ENCODE data around the gene WNT5A. TPM values are rescaled to one million over a fixed set of nuclear protein-coding genes. Genes with fewer than 3 reads are reported as not detected.

Gene WNT5A
- total and polyA plus RNA-seq, 2 experiments from 2014 or later: 31.6 to 129 TPM

DNA sequence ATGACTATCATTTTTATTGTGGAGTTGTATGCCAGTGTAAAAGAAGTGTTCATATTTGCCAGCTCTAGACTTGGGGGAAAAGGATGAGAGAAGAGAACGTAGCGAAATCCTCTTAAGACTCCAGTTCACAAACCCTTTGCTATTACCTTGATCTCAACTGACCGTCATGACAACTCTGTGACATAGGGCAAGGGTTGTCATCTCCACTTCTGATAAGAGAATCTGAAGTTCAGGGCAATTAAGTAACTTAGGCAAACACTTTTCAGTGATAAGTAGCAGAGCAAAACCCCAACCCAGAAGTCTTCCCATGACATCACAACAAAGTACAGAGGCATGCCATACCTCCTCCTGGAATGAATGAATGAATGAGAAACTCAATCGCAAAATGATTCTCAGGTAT, 40.3 kb upstream of the WNT5A start:
- no peaks in the 10 kb centered on the region for H3K36me3 ChIP-seq (replicated peaks; ENCODE audit: insufficient read depth, low read depth)
- no peaks in the 10 kb centered on the region for H3K27me3 ChIP-seq
- H3K79me2 ChIP-seq: no peaks in the 10 kb centered on the region
- no peaks in the 10 kb centered on the region for H3K9me3 ChIP-seq (ENCODE audit: low read depth)
- H2AFZ ChIP-seq: no peak overlapping the region
- H4K20me1 ChIP-seq (ENCODE audit: insufficient read depth, poor library complexity, severe bottlenecking): no peaks in the 10 kb centered on the region
- H3K4me3 ChIP-seq: no peak overlapping the region
- 58% methylated on average over 4 of the region's 4 CpGs for WGBS (ENCODE audit: low lambda C conversion rate, missing lambda C conversion rate)
- peak overlapping the region; percentile 82 for H3K27ac ChIP-seq
- H3K4me1 ChIP-seq (ENCODE audit: insufficient read depth): peaks cover 13% of the 10 kb centered on the region
- DNase-seq (ENCODE audit: low spot score): peak; percentile 54
- H3K4me2 ChIP-seq: peak overlapping the region; percentile 4
- TF ChIP-seq EZH2phosphoT487 (IDR thresholded peaks at IDR 0.05; ENCODE audit: low read depth, severe bottlenecking, unreplicated experiment): no peak
- no peak for TF ChIP-seq EZH2 (IDR thresholded peaks at IDR 0.05; ENCODE audit: borderline replicate concordance)
- TF ChIP-seq, protein P1, sequence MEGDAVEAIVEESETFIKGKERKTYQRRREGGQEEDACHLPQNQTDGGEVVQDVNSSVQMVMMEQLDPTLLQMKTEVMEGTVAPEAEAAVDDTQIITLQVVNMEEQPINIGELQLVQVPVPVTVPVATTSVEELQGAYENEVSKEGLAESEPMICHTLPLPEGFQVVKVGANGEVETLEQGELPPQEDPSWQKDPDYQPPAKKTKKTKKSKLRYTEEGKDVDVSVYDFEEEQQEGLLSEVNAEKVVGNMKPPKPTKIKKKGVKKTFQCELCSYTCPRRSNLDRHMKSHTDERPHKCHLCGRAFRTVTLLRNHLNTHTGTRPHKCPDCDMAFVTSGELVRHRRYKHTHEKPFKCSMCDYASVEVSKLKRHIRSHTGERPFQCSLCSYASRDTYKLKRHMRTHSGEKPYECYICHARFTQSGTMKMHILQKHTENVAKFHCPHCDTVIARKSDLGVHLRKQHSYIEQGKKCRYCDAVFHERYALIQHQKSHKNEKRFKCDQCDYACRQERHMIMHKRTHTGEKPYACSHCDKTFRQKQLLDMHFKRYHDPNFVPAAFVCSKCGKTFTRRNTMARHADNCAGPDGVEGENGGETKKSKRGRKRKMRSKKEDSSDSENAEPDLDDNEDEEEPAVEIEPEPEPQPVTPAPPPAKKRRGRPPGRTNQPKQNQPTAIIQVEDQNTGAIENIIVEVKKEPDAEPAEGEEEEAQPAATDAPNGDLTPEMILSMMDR (IDR thresholded peaks at IDR 0.05; ENCODE audit: poor library complexity): no peak
- no peaks in the 10 kb centered on the region for H3K9me2 ChIP-seq (replicated peaks; ENCODE audit: insufficient read depth)

DNA sequence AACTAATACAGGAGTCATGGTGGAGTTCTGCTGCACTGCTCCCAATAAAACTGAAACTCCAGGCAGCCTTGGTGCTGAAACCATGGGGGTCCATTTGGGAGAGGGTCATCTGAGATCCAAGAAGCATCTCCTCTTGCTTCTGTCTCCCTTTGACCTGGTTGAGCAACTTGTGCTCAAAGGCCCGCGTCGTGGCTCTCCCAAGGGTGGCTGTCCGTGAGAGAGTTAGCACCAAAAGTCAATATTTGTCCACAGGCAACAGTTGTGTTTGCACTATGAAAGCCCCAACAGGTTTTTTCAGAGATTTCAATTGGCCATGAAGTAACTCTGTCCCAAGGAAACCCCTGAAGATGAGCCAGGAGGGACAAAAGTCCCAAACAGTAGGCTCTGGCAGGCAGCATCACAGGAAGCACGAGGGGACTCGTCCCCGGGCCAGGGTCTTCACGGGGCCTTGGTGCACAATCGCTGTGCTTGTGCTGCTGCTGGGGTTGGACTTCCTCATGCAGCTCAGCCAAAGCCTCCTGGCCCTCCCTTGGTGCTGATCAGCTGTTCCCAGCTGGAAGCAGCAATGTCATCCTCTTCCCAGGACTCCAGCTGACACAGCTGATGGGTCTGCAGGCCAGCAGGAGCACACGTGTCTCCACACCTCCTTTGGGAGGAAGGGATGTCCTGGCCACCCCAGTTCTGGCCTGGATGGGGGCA, 39.4 kb upstream of the WNT5A start:
- H3K9me2 ChIP-seq (replicated peaks; ENCODE audit: insufficient read depth): no peaks in the 10 kb centered on the region
- peaks cover 17% of the 10 kb centered on the region for H3K4me1 ChIP-seq (ENCODE audit: insufficient read depth)
- no peaks in the 10 kb centered on the region for H3K79me2 ChIP-seq
- H3K4me2 ChIP-seq: peak overlapping the region; percentile 4
- TF ChIP-seq EZH2 (IDR thresholded peaks at IDR 0.05; ENCODE audit: borderline replicate concordance): no peak
- TF ChIP-seq, protein P1 (IDR thresholded peaks at IDR 0.05; ENCODE audit: poor library complexity): no peak
- no peak for TF ChIP-seq EZH2phosphoT487 (IDR thresholded peaks at IDR 0.05; ENCODE audit: low read depth, severe bottlenecking, unreplicated experiment)
- no peaks in the 10 kb centered on the region for H4K20me1 ChIP-seq (ENCODE audit: insufficient read depth, poor library complexity, severe bottlenecking)
- H3K4me3 ChIP-seq: no peak overlapping the region
- no peaks in the 10 kb centered on the region for H3K9me3 ChIP-seq (ENCODE audit: low read depth)
- no peaks in the 10 kb centered on the region for H3K27me3 ChIP-seq
- WGBS (ENCODE audit: low lambda C conversion rate, missing lambda C conversion rate): 59% methylated on average over 10 of the region's 10 CpGs
- H3K27ac ChIP-seq: peak overlapping the region; percentile 82
- DNase-seq (ENCODE audit: low spot score): peak; percentile 52
- no peaks in the 10 kb centered on the region for H3K36me3 ChIP-seq (replicated peaks; ENCODE audit: insufficient read depth, low read depth)
- H2AFZ ChIP-seq: no peak overlapping the region

DNA sequence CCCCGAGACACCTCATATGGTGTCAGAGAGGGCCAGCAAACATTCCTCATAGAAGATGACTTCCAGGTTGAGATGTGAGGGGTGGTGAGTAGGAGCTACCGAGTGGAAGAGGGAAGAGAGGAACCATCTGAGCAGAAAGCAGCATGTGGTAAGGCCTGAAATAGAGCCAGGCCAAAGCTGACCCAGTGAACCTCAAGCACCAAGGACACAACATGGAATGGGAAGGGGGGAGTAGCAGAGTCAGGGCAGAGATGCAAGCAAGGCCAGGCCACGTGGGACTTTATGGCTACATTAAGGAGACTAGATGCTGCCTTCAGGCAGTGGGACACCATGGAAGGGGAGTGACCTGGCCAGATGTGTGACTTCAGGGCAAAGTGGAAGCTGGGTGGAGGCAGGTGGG, 38.3 kb upstream of the WNT5A start:
- 89% methylated on average over 3 of the region's 3 CpGs for WGBS (ENCODE audit: low lambda C conversion rate, missing lambda C conversion rate)

More for the DNA sequence above, 38.3 kb upstream of the WNT5A start:
- Histone ChIP-seq H3K36me3 (replicated peaks; ENCODE audit: insufficient read depth, low read depth) (no peaks in the 10 kb centered on the region), H2AFZ (no peak overlapping the region), H3K79me2 (no peaks in the 10 kb centered on the region), H3K4me2 (no peak overlapping the region), H3K27me3 (no peaks in the 10 kb centered on the region), H3K4me1 (ENCODE audit: insufficient read depth) (peaks cover 27% of the 10 kb centered on the region), H4K20me1 (ENCODE audit: insufficient read depth, poor library complexity, severe bottlenecking) (no peaks in the 10 kb centered on the region), H3K9me3 (ENCODE audit: low read depth) (no peaks in the 10 kb centered on the region), H3K9me2 (replicated peaks; ENCODE audit: insufficient read depth) (no peaks in the 10 kb centered on the region), H3K27ac (peak overlapping the region; percentile 82), H3K4me3 (no peak overlapping the region)
- TF ChIP-seq, protein P1 (IDR thresholded peaks at IDR 0.05; ENCODE audit: poor library complexity): no peak
- TF ChIP-seq EZH2phosphoT487 (IDR thresholded peaks at IDR 0.05; ENCODE audit: low read depth, severe bottlenecking, unreplicated experiment) (no peak), EZH2 (IDR thresholded peaks at IDR 0.05; ENCODE audit: borderline replicate concordance) (no peak)
- DNase-seq (ENCODE audit: low spot score): no peak

All from hepatocyte (in vitro differentiated cells).